ENCODE data around the gene GUCD1.

GRCh38 chr22:24591286-24591830 lies 36.4 kb upstream of the GUCD1 start:
- TF ChIP-seq POLR2A (IDR thresholded peaks at IDR 0.05): no peak
- no peak for TF ChIP-seq CTCF (IDR thresholded peaks at IDR 0.05)
